Measurements from ENCODE around the gene KIF5C. TPM values are rescaled to one million over a fixed set of nuclear protein-coding genes. Genes with fewer than 3 reads are reported as not detected.

The KIF5C gene
- total RNA-seq, 2 donors from 2014 or later: 1.6 to 3.4 TPM

- Histone ChIP-seq H3K4me1 (peaks cover 11% of the 10 kb centered on the region), H3K9ac (ENCODE audit: low read depth in 2 of 2, low read length in 2 of 2) (no peak overlapping the region), H3K9me3 (no peaks in the 10 kb centered on the region), H3K4me3 (peak overlapping the region; percentile 9), H3K27ac (no peak overlapping the region), H3K27me3 (peaks cover 24% of the 10 kb centered on the region), H3K36me3 (no peaks in the 10 kb centered on the region)
- TF ChIP-seq CTCF (IDR thresholded peaks at IDR 0.05): no peak
- peak; percentile 22 for DNase-seq
- intact Hi-C loops (cut with DNase I): no loop called here
These were observed 1.8 kb downstream of the KIF5C start for GRCh38 chr2:148876595-148877402.

GRCh38 chr2:148877403-148877740, 2.3 kb downstream of the KIF5C start:
- intact Hi-C loops (cut with DNase I): no loop called here
- H3K4me1 ChIP-seq: peaks cover 11% of the 10 kb centered on the region
- H3K27ac ChIP-seq: no peak overlapping the region

GRCh38 chr2:148880636-148881035, 5.6 kb downstream of the KIF5C start:
- intact Hi-C loops (cut with DNase I): no loop called here
- Histone ChIP-seq H3K36me3 (no peaks in the 10 kb centered on the region), H3K27me3 (peaks cover 17% of the 10 kb centered on the region), H3K4me1 (peaks cover 7% of the 10 kb centered on the region), H3K4me3 (no peak overlapping the region), H3K9ac (ENCODE audit: low read depth in 2 of 2, low read length in 2 of 2) (no peak overlapping the region), H3K27ac (no peak overlapping the region), H3K9me3 (no peaks in the 10 kb centered on the region)
- no peak for DNase-seq
- no peak for TF ChIP-seq CTCF (IDR thresholded peaks at IDR 0.05)

More at GRCh38 chr2:148877403-148877740, 2.3 kb downstream of the KIF5C start:
- no peak for TF ChIP-seq CTCF (IDR thresholded peaks at IDR 0.05)
- no peak for DNase-seq
- no peak overlapping the region for H3K9ac ChIP-seq (ENCODE audit: low read depth in 2 of 2, low read length in 2 of 2)
- no peaks in the 10 kb centered on the region for H3K36me3 ChIP-seq
- H3K4me3 ChIP-seq: no peak overlapping the region
- H3K9me3 ChIP-seq: no peaks in the 10 kb centered on the region
- peaks cover 24% of the 10 kb centered on the region for H3K27me3 ChIP-seq

- Histone ChIP-seq H3K4me1 (no peaks in the 10 kb centered on the region), H3K27me3 (peaks cover 3% of the 10 kb centered on the region), H3K36me3 (no peaks in the 10 kb centered on the region), H3K9ac (ENCODE audit: low read depth in 2 of 2, low read length in 2 of 2) (no peak overlapping the region), H3K27ac (no peak overlapping the region), H3K4me3 (no peak overlapping the region), H3K9me3 (no peaks in the 10 kb centered on the region)
- no peak for DNase-seq
- intact Hi-C loops (cut with DNase I): no loop called here
- TF ChIP-seq CTCF (IDR thresholded peaks at IDR 0.05): no peak
These were observed 7.0 kb downstream of the KIF5C start for GRCh38 chr2:148882051-148882450.

GRCh38 chr2:148885209-148885608, 10.2 kb downstream of the KIF5C start:
- no peak overlapping the region for H3K4me3 ChIP-seq

More at GRCh38 chr2:148885209-148885608, 10.2 kb downstream of the KIF5C start:
- Histone ChIP-seq H3K9me3 (no peaks in the 10 kb centered on the region), H3K27me3 (peaks cover 15% of the 10 kb centered on the region), H3K27ac (no peak overlapping the region), H3K4me1 (peaks cover 7% of the 10 kb centered on the region), H3K36me3 (no peaks in the 10 kb centered on the region), H3K9ac (ENCODE audit: low read depth in 2 of 2, low read length in 2 of 2) (no peak overlapping the region)
- DNase-seq: no peak
- intact Hi-C loops (cut with DNase I): no loop called here
- TF ChIP-seq CTCF (IDR thresholded peaks at IDR 0.05): no peak

Data from colonic mucosa (tissue), 4 donors.